ENCODE measurements around the gene DMAC2.

DMAC2 gene

GRCh38 chr19:41413947-41414346 lies 25.8 kb downstream of the DMAC2 start:
- no peaks in the 10 kb centered on the region for H3K4me1 ChIP-seq (ENCODE audit: insufficient read depth, low read length, poor library complexity, severe bottlenecking)
- H3K4me3 ChIP-seq (ENCODE audit: low read length, poor library complexity, severe bottlenecking), result no peak overlapping the region
- peaks cover 9% of the 10 kb centered on the region; the same call in 1 of the 2 replicates for H3K36me3 ChIP-seq (ENCODE audit: insufficient read depth, low read length)
- H3K79me2 ChIP-seq (ENCODE audit: insufficient read depth, low read length), result no peaks in the 10 kb centered on the region
- no peaks in the 10 kb centered on the region for H4K20me1 ChIP-seq (ENCODE audit: insufficient read depth, low read length, poor library complexity, severe bottlenecking)
- H3K9me2 ChIP-seq (replicated peaks; ENCODE audit: low read depth, low read length), result no peaks in the 10 kb centered on the region
- H3K4me2 ChIP-seq (ENCODE audit: low read depth, low read length, poor library complexity, severe bottlenecking), result no peak overlapping the region
- no peaks in the 10 kb centered on the region for H3K27me3 ChIP-seq (ENCODE audit: insufficient read depth, low read length, poor library complexity, severe bottlenecking)
- no peaks in the 10 kb centered on the region for H3F3A ChIP-seq (ENCODE audit: low read depth)
- no peak overlapping the region for H2AFZ ChIP-seq (ENCODE audit: low read length)
- H3K9ac ChIP-seq (ENCODE audit: low read depth, low read length, poor library complexity, severe bottlenecking), result no peak overlapping the region
- no peaks in the 10 kb centered on the region for H3K9me3 ChIP-seq (ENCODE audit: insufficient read depth, low read depth, low read length)
- TF ChIP-seq CTCF (conservative IDR thresholded peaks at IDR 0.05; ENCODE audit: low read length), result no peak
- TF ChIP-seq EZH2phosphoT487 (IDR thresholded peaks at IDR 0.05; ENCODE audit: borderline replicate concordance), result no peak

GRCh38 chr19:41412953-41413352 lies 26.8 kb downstream of the DMAC2 start:
- TF ChIP-seq CTCF (conservative IDR thresholded peaks at IDR 0.05; ENCODE audit: low read length) (no peak), EZH2phosphoT487 (IDR thresholded peaks at IDR 0.05; ENCODE audit: borderline replicate concordance) (no peak)
- Histone ChIP-seq H3K9me2 (replicated peaks; ENCODE audit: low read depth, low read length) (no peaks in the 10 kb centered on the region), H3K4me2 (ENCODE audit: low read depth, low read length, poor library complexity, severe bottlenecking) (no peak overlapping the region), H3K4me1 (ENCODE audit: insufficient read depth, low read length, poor library complexity, severe bottlenecking) (no peaks in the 10 kb centered on the region), H3K9me3 (ENCODE audit: insufficient read depth, low read depth, low read length) (no peaks in the 10 kb centered on the region), H3K79me2 (ENCODE audit: insufficient read depth, low read length) (no peaks in the 10 kb centered on the region), H2AFZ (ENCODE audit: low read length) (no peak overlapping the region), H3K4me3 (ENCODE audit: low read length, poor library complexity, severe bottlenecking) (no peak overlapping the region), H3K27me3 (ENCODE audit: insufficient read depth, low read length, poor library complexity, severe bottlenecking) (no peaks in the 10 kb centered on the region), H3K9ac (ENCODE audit: low read depth, low read length, poor library complexity, severe bottlenecking) (no peak overlapping the region), H3K36me3 (ENCODE audit: insufficient read depth, low read length) (peaks cover 5% of the 10 kb centered on the region; the same call in 1 of the 2 replicates), H3F3A (ENCODE audit: low read depth) (no peaks in the 10 kb centered on the region), H4K20me1 (ENCODE audit: insufficient read depth, low read length, poor library complexity, severe bottlenecking) (no peaks in the 10 kb centered on the region)

GRCh38 chr19:41411968-41412265 lies 27.8 kb downstream of the DMAC2 start:
- Histone ChIP-seq H3K4me1 (ENCODE audit: insufficient read depth, low read length, poor library complexity, severe bottlenecking) (no peaks in the 10 kb centered on the region), H3K79me2 (ENCODE audit: insufficient read depth, low read length) (no peaks in the 10 kb centered on the region), H3K27me3 (ENCODE audit: insufficient read depth, low read length, poor library complexity, severe bottlenecking) (no peaks in the 10 kb centered on the region), H4K20me1 (ENCODE audit: insufficient read depth, low read length, poor library complexity, severe bottlenecking) (no peaks in the 10 kb centered on the region), H3F3A (ENCODE audit: low read depth) (no peaks in the 10 kb centered on the region), H3K36me3 (ENCODE audit: insufficient read depth, low read length) (peaks cover 5% of the 10 kb centered on the region; the same call in 1 of the 2 replicates), H3K9ac (ENCODE audit: low read depth, low read length, poor library complexity, severe bottlenecking) (no peak overlapping the region), H2AFZ (ENCODE audit: low read length) (no peak overlapping the region), H3K4me2 (ENCODE audit: low read depth, low read length, poor library complexity, severe bottlenecking) (no peak overlapping the region), H3K9me3 (ENCODE audit: insufficient read depth, low read depth, low read length) (no peaks in the 10 kb centered on the region), H3K4me3 (ENCODE audit: low read length, poor library complexity, severe bottlenecking) (no peak overlapping the region), H3K9me2 (replicated peaks; ENCODE audit: low read depth, low read length) (no peaks in the 10 kb centered on the region)
- TF ChIP-seq CTCF (conservative IDR thresholded peaks at IDR 0.05; ENCODE audit: low read length), result no peak
- TF ChIP-seq EZH2phosphoT487 (IDR thresholded peaks at IDR 0.05; ENCODE audit: borderline replicate concordance), result no peak

Data from Loucy (cell line).